Tibial nerve (tissue), 4 donors: ENCODE measurements around the gene C4orf36. TPM values are rescaled to one million over a fixed set of nuclear protein-coding genes. Genes with fewer than 3 reads are reported as not detected.

Experiments
- DNase-seq, 2 donors: peaks; one replicate each; pipeline ENCODE4 v3.0.0-alpha.2; 2019; ENCODE audit warnings: low spot score in 2 of 2
- H3K27ac ChIP-seq, 4 donors: fragments of 200-600 bp; sonication (generic) in 3 of 4; one replicate each; pipeline ENCODE4 v1.5.1; 2017 to 2019; ENCODE audit warnings: mild to moderate bottlenecking in 1 of 4
- H3K27me3 ChIP-seq, 2 donors: fragments of 200-600 bp; sonication (generic) in 1 of 2; one replicate each; pipeline versions ENCODE4 v1.5.1 to v1.6.0; 2017 to 2019
- H3K36me3 ChIP-seq, 3 donors: fragments of 200-600 bp; sonication (generic); one replicate each; pipeline ENCODE4 v1.5.1; 2018 to 2019
- H3K4me1 ChIP-seq, 4 donors: fragments of 200-600 bp; sonication (generic) in 3 of 4; one replicate each; pipeline ENCODE4 v1.5.1; 2017 to 2019
- H3K4me3 ChIP-seq, 4 donors: fragments of 200-600 bp; sonication (generic) in 3 of 4; one replicate each; pipeline ENCODE4 v1.5.1; 2017 to 2019; ENCODE audit warnings: mild to moderate bottlenecking in 1 of 4, moderate library complexity in 1 of 4
- H3K9me3 ChIP-seq, 4 donors: fragments of 200-600 bp; sonication (generic) in 3 of 4; one replicate each; pipeline ENCODE4 v1.5.1; 2017 to 2019
- EP300 ChIP-seq, 2 donors: sonication (generic); formaldehyde crosslinking; IDR thresholded peaks; one replicate each; pipeline ENCODE4 v1.6.1; 2017; ENCODE audit warnings: antibody characterized with exemption in 2 of 2, mild to moderate bottlenecking in 1 of 2
- POLR2A ChIP-seq, 2 donors: fragments of 450-650 bp; IDR thresholded peaks; one replicate each; pipeline ENCODE4 v1.6.1; 2017; ENCODE audit warnings: antibody characterized with exemption in 2 of 2, mild to moderate bottlenecking in 2 of 2, moderate library complexity in 2 of 2
- WGBS, 2 donors: methylation state at CpG; one replicate each; pipeline ENCODE4 v1.1.5; 2018; 5-methylcytosine and 5-hydroxymethylcytosine counted together
- total RNA-seq, 4 donors: library from RNA; depleted of rRNA; stranded (reverse); fragments of >200 nt; gene quantifications; one replicate each; pipeline ENCODE4 v1.1.0, GENCODE V29; 2016

C4orf36 gene
- total RNA-seq, 4 donors from 2014 or later: 0.66 to 5.3 (median 3.4) TPM

GRCh38 chr4:86831262-86832130 is 60.7 kb downstream of the C4orf36 start:
- Histone ChIP-seq H3K4me3 (no peak overlapping the region), H3K9me3 (peaks cover 0 to 6% (median 0%) of the 10 kb centered on the region in 4 donors), H3K36me3 (peaks cover 0 to 36% (median 0%) of the 10 kb centered on the region in 3 donors), H3K27ac (peak overlapping the region in 2 of 4 donors; percentile 69 to 73), H3K27me3 (no peaks in the 10 kb centered on the region), H3K4me1 (peaks cover 0 to 9% (median 0%) of the 10 kb centered on the region in 4 donors)
- 60 to 69% methylated on average over 5 of the region's 5 CpGs for WGBS, 2 donors
- TF ChIP-seq EP300 (IDR thresholded peaks at IDR 0.05) (peak in 1 of 2 donors; percentile 37), POLR2A (IDR thresholded peaks at IDR 0.05) (no peak)
- no peak for DNase-seq

Other genes starting within 250 kb of the C4orf36 start
- gene SLC10A6, start 43.0 kb downstream of the C4orf36 start, total RNA-seq: 10 to 100 TPM in 2 of 4 donors, 1 to 10 TPM in 2; 7.8 to 15.6 (median 9.4) TPM
- 100 to 1,000 TPM; 105 to 152 (median 111) TPM for gene AFF1, start 42.6 kb upstream of the C4orf36 start, total RNA-seq